H1 (cell line): ENCODE results near the gene ADAMTS17. TPM values are rescaled to one million over a fixed set of nuclear protein-coding genes. Genes with fewer than 3 reads are reported as not detected.

ENCODE experiments used
- CTCF ChIA-PET: fragments of 300-600 bp; sonication (Branson Sonifier 250); formaldehyde crosslinking; loops from one replicate; lab custom pipeline; 2021; ENCODE audit not compliant: partially characterized antibody; lab: Charles Lee
- POLR2A ChIA-PET: fragments of 300-600 bp; sonication (Branson Sonifier 250); formaldehyde crosslinking; loops from one replicate; lab custom pipeline; 2021; ENCODE audit warnings: inconsistent platforms; ENCODE audit not compliant: partially characterized antibody; lab: Charles Lee
- DNase-seq, 2 experiments: peaks; one replicate each; pipeline versions ENCODE4 v3.0.0 to v3.0.0-alpha.2; 2010 to 2022; ENCODE audit warnings: low spot score in 2 of 2, low read depth in 1 of 2, mixed read lengths in 1 of 2
- FAIRE-seq: peaks from 2 replicates; lab custom pipeline; 2011; peaks lifted over from hg19 to GRCh38; lab: Jason Lieb, UNC
- H2AFZ ChIP-seq: 2 replicates; pipeline ENCODE4 v1.8.1; 2012; ENCODE audit warnings: low read length, inconsistent platforms
- H2AK5ac ChIP-seq: 2 replicates; pipeline ENCODE4 v1.6.1; 2013; ENCODE audit warnings: low read depth, low read length
- H2BK120ac ChIP-seq: replicated peaks from 2 replicates; pipeline ENCODE3; 2013; ENCODE audit warnings: low read depth, low read length, inconsistent platforms
- H2BK12ac ChIP-seq: 2 replicates; pipeline ENCODE4 v1.6.1; 2013; ENCODE audit warnings: low read depth, low read length
- H2BK15ac ChIP-seq: 2 replicates; pipeline ENCODE4 v1.6.1; 2013; ENCODE audit warnings: low read length
- H2BK20ac ChIP-seq: 2 replicates; pipeline ENCODE4 v1.6.1; 2013; ENCODE audit warnings: low read length
- H2BK5ac ChIP-seq: 2 replicates; pipeline ENCODE4 v1.6.1; 2013; ENCODE audit warnings: low read depth, low read length
- H3K14ac ChIP-seq: 2 replicates; pipeline ENCODE4 v1.6.1; 2013; ENCODE audit warnings: inconsistent platforms; ENCODE audit not compliant: insufficient read length
- H3K18ac ChIP-seq: 2 replicates; pipeline ENCODE4 v1.6.1; 2013; ENCODE audit warnings: low read length; ENCODE audit errors: extremely low read depth
- H3K23ac ChIP-seq: 2 replicates; pipeline ENCODE4 v1.6.1; 2013; ENCODE audit warnings: inconsistent platforms; ENCODE audit not compliant: insufficient read length
- H3K23me2 ChIP-seq: 2 replicates; pipeline ENCODE4 v1.6.1; 2013; ENCODE audit warnings: low read depth, low read length
- H3K27ac ChIP-seq: 2 replicates; pipeline ENCODE4 v1.6.1; 2011; ENCODE audit warnings: low read depth, low read length, inconsistent platforms
- H3K27me3 ChIP-seq, 4 experiments: replicated peaks in 1 of 4; 1 replicate in 1 of 4; 2 replicates in 3 of 4; pipeline versions ENCODE4 v1.6.1 to v1.8.1; 2011 to 2013; ENCODE audit warnings: low read length in 3 of 4, mild to moderate bottlenecking in 3 of 4, inconsistent platforms in 2 of 4, mixed read lengths in 2 of 4, moderate library complexity in 1 of 4; ENCODE audit not compliant: control insufficient read depth in 3 of 4, insufficient read depth in 3 of 4; ENCODE audit errors: extremely low read depth in 1 of 4
- H3K36me3 ChIP-seq, 4 experiments: 2 replicates each; pipeline versions ENCODE4 v1.6.1 to v1.8.1; 2011 to 2013; ENCODE audit warnings: mild to moderate bottlenecking in 4 of 4, low read length in 3 of 4, moderate library complexity in 2 of 4, control low read depth in 1 of 4, inconsistent platforms in 1 of 4; ENCODE audit not compliant: insufficient read depth in 4 of 4, control insufficient read depth in 2 of 4
- H3K4ac ChIP-seq: replicated peaks from 2 replicates; pipeline ENCODE3; 2013; ENCODE audit warnings: low read length, low read depth, mixed read lengths, inconsistent platforms; ENCODE audit not compliant: insufficient read length
- H3K4me1 ChIP-seq, 4 experiments: replicated peaks in 1 of 4; 1 replicate in 1 of 4; 2 replicates in 3 of 4; pipeline versions ENCODE4 v1.6.1 to v1.8.1; 2011 to 2013; ENCODE audit warnings: low read length in 3 of 4, inconsistent platforms in 2 of 4, mixed read lengths in 1 of 4; ENCODE audit not compliant: insufficient read depth in 4 of 4, control insufficient read depth in 3 of 4
- H3K4me2 ChIP-seq, 2 experiments: 2 replicates each; pipeline versions ENCODE4 v1.6.1 to v1.8.1; 2011 to 2013; ENCODE audit warnings: low read depth in 2 of 2, low read length in 2 of 2, control low read depth in 1 of 2, inconsistent platforms in 1 of 2, mild to moderate bottlenecking in 1 of 2; ENCODE audit not compliant: insufficient read depth in 1 of 2
- H3K4me3 ChIP-seq, 4 experiments: fragments of 200-600, 300-600 bp in 1 of 4; sonication (generic), shearing (Covaris generic), sonication (Bioruptor Twin) in 1 of 4; 2 replicates each; pipeline versions ENCODE4 v1.5.1 to v1.8.1; 2011 to 2016; ENCODE audit warnings: low read length in 4 of 4, low read depth in 3 of 4, control low read depth in 2 of 4, inconsistent platforms in 2 of 4, mild to moderate bottlenecking in 2 of 4, mixed read lengths in 1 of 4, moderate library complexity in 1 of 4; ENCODE audit not compliant: insufficient read depth in 2 of 4; ENCODE audit errors: extremely low read depth in 1 of 4
- H3K56ac ChIP-seq: replicated peaks from 2 replicates; pipeline ENCODE3; 2013; ENCODE audit warnings: low read depth, mild to moderate bottlenecking, mixed read lengths, low read length, inconsistent platforms; ENCODE audit not compliant: insufficient read length
- H3K79me1 ChIP-seq: 2 replicates; pipeline ENCODE4 v1.6.1; 2013; ENCODE audit warnings: low read depth, low read length, control low read depth
- H3K79me2 ChIP-seq, 2 experiments: 2 replicates each; pipeline versions ENCODE4 v1.6.1 to v1.8.1; 2012 to 2013; ENCODE audit warnings: low read length in 2 of 2, mild to moderate bottlenecking in 2 of 2, inconsistent platforms in 1 of 2; ENCODE audit not compliant: insufficient read depth in 2 of 2, control insufficient read depth in 1 of 2
- H3K9ac ChIP-seq, 4 experiments: replicated peaks in 1 of 4; 1 replicate in 1 of 4; 2 replicates in 3 of 4; pipeline versions ENCODE4 v1.6.1 to v1.8.1; 2011 to 2013; ENCODE audit warnings: low read depth in 3 of 4, low read length in 3 of 4, control low read depth in 2 of 4, mild to moderate bottlenecking in 2 of 4, moderate library complexity in 2 of 4, inconsistent platforms in 1 of 4; ENCODE audit errors: extremely low read depth in 1 of 4
- H3K9me3 ChIP-seq, 2 experiments: 2 replicates each; pipeline versions ENCODE4 v1.6.1 to v1.8.1; 2012 to 2013; ENCODE audit warnings: mild to moderate bottlenecking in 2 of 2, moderate library complexity in 2 of 2, control low read depth in 1 of 2, inconsistent platforms in 1 of 2, low read depth in 1 of 2, low read length in 1 of 2, mixed read lengths in 1 of 2; ENCODE audit not compliant: insufficient read depth in 2 of 2
- H4K20me1 ChIP-seq, 2 experiments: replicated peaks in 1 of 2; 2 replicates each; pipeline versions ENCODE3 to v1.8.1; 2011 to 2013; ENCODE audit warnings: inconsistent platforms in 2 of 2, low read length in 2 of 2, mild to moderate bottlenecking in 1 of 2; ENCODE audit not compliant: insufficient read depth in 2 of 2, control insufficient read depth in 1 of 2
- H4K5ac ChIP-seq: 2 replicates; pipeline ENCODE4 v1.6.1; 2013; ENCODE audit warnings: low read length, low read depth, mixed read lengths, inconsistent platforms; ENCODE audit not compliant: insufficient read length
- H4K8ac ChIP-seq: 2 replicates; pipeline ENCODE4 v1.8.0; 2013; ENCODE audit warnings: mild to moderate bottlenecking, moderate library complexity, low read length, inconsistent platforms; ENCODE audit not compliant: insufficient read depth; ENCODE audit errors: extremely low read depth
- H4K91ac ChIP-seq: replicated peaks from 2 replicates; pipeline ENCODE3; 2013; ENCODE audit warnings: low read length, mixed read lengths, inconsistent platforms; ENCODE audit not compliant: insufficient read length
- CEBPB ChIP-seq: IDR thresholded peaks from 2 replicates; pipeline ENCODE4 v1.6.1; 2012; ENCODE audit warnings: low read depth, low read length
- CHD1 ChIP-seq: IDR thresholded peaks from 2 replicates; pipeline ENCODE4 v1.6.1; 2012; ENCODE audit warnings: low read depth, low read length, improper control_type of control experiment
- EP300 ChIP-seq, 2 experiments: IDR thresholded peaks; 1 replicate in 1 of 2; 2 replicates in 1 of 2; pipeline ENCODE4 v1.6.1; 2011 to 2012; ENCODE audit warnings: low read depth in 2 of 2, low read length in 2 of 2, mild to moderate bottlenecking in 2 of 2, borderline replicate concordance in 1 of 2, inconsistent platforms in 1 of 2, moderate library complexity in 1 of 2
- MAX ChIP-seq: IDR thresholded peaks from 2 replicates; pipeline ENCODE4 v1.6.1; 2012; ENCODE audit warnings: inconsistent platforms
- POLR2AphosphoS5 ChIP-seq: IDR thresholded peaks from 2 replicates; pipeline ENCODE4 v1.6.1; 2011; ENCODE audit warnings: low read depth, low read length
- RFX5 ChIP-seq: IDR thresholded peaks from 2 replicates; pipeline ENCODE4 v1.6.1; 2011; ENCODE audit warnings: low read depth, low read length, improper control_type of control experiment, borderline replicate concordance
- SIRT6 ChIP-seq: IDR thresholded peaks from one replicate; pipeline ENCODE4 v1.7.1; 2012; ENCODE audit warnings: low read length, inconsistent platforms
- TEAD4 ChIP-seq: IDR thresholded peaks from 2 replicates; pipeline ENCODE4 v1.6.1; 2012; ENCODE audit warnings: low read depth, low read length, inconsistent platforms, mixed read lengths
- WGBS, 2 experiments: shearing (Covaris generic) in 1 of 2; methylation state at CpG; one replicate each; pipeline versions ENCODE4 v1.1.6 to v1.1.7; 2013 to 2015; ENCODE audit warnings: low lambda C conversion rate in 2 of 2, mixed read lengths in 2 of 2, inconsistent platforms in 1 of 2, low coverage in 1 of 2, missing lambda C conversion rate in 1 of 2; ENCODE audit not compliant: insufficient replicate concordance in 2 of 2, insufficient coverage in 1 of 2, insufficient read length in 1 of 2; ENCODE audit errors: extremely low coverage in 1 of 2, missing lambda C conversion rate in 1 of 2; 5-methylcytosine and 5-hydroxymethylcytosine counted together
- polyA plus RNA-seq, 7 experiments: library from polyadenylated mRNA; depleted of rRNA in 3 of 7; stranded (reverse) in 5 of 7; unstranded in 2 of 7; fragments of >200 nt in 5 of 7; fragments of 200-250 nt in 2 of 7; gene quantifications; 1 replicate in 5 of 7; 2 replicates in 1 of 7; 4 replicates in 1 of 7; pipeline versions ENCODE4 v1.2.1 to v1.2.3, GENCODE V29; 2011 to 2013; ENCODE audit warnings: missing spikeins in 2 of 7, mixed read lengths in 2 of 7
- total RNA-seq: library from RNA; stranded (reverse); fragmentation: NEBNext Ultra II Directional; extraction: Animal tissue kit (Norgen Biotek cat#: 25700); gene quantifications from 2 replicates; pipeline ENCODE4 v1.2.1, GENCODE V29; 2021

Gene ADAMTS17
- total and polyA plus RNA-seq, 2 of the 8 experiments (the other 6 are each of a cell fraction or from before 2014, with no cell fraction given), result 0.51 to 1.7 TPM

DNA sequence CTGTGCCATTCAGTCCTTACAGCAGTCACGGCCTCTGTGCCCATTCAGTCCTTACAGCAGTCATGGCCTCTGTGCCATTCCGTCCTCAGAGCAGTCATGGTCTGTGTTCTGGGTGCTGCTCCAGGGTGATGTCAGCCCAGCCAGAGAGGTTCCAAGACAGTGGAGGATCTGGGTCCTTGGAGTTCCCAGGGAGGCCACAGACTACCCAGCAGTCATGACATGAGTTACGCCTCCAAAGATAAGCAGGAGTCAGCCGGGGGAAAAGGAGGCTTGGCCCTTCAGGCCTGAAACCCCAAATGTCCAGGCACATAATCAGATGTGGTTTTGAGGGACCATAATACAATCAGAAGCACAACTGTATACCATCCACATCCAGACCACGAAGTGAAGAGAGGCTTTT lies 115.7 kb downstream of the ADAMTS17 start:
- no peak for TF ChIP-seq SIRT6
- TF ChIP-seq CEBPB, result no peak
- no peak for TF ChIP-seq MAX
- TF ChIP-seq CHD1, result no peak
- TF ChIP-seq EP300 (IDR thresholded peaks at IDR 0.05; ENCODE audit: borderline replicate concordance in 1 of 2, low read depth in 2 of 2, low read length in 2 of 2), result no peak
- no peak for TF ChIP-seq TEAD4
- TF ChIP-seq RFX5, result no peak
- TF ChIP-seq POLR2AphosphoS5, result no peak
- TF ChIP-seq, all 59 proteins: peak for 0
- Histone ChIP-seq H3K79me1 (no peaks in the 10 kb centered on the region), H3K4me1 (peaks cover 0 to 4% (median 1%) of the 10 kb centered on the region in 4 experiments; a peak in 2 of 7 replicates), H4K5ac (no peak overlapping the region), H3K4me3 (no peak overlapping the region), H2AK5ac (no peak overlapping the region), H3K23me2 (no peaks in the 10 kb centered on the region), H4K8ac (no peak overlapping the region), H2BK20ac (no peak overlapping the region), H4K20me1 (no peaks in the 10 kb centered on the region), H2BK15ac (no peak overlapping the region), H3K9me3 (0 out of 4 replicates have a peak, but pooled peaks cover 0 to 3% of the 10 kb centered on the region in 2 experiments), H2BK12ac (no peak overlapping the region), H3K27ac (no peak overlapping the region), H3K14ac (no peak overlapping the region), H3K4me2 (no peak overlapping the region), H2BK120ac (no peak overlapping the region), H3K4ac (no peak overlapping the region), H3K27me3 (no peaks in the 10 kb centered on the region), H3K23ac (no peak overlapping the region), H2AFZ (no peak overlapping the region), H3K56ac (no peak overlapping the region), H3K36me3 (no peaks in the 10 kb centered on the region), H3K9ac (no peak overlapping the region), H4K91ac (no peak overlapping the region), H3K18ac (no peak overlapping the region), H2BK5ac (no peak overlapping the region), H3K79me2 (no peaks in the 10 kb centered on the region)
- FAIRE-seq (no peak), DNase-seq (no peak)
- POLR2A ChIA-PET, result no interaction called here
- CTCF ChIA-PET, result no interaction called here
- 83% methylated on average over 5 of the region's 5 CpGs; no CpG with 5 or more reads in 1 of the 2 experiments for WGBS, 2 experiments
